Coronary artery (tissue), 2 donors: ENCODE measurements around the gene RB1.

Source experiments
- DNase-seq: peaks from one replicate; pipeline ENCODE4 v3.0.0-alpha.2; 2017; ENCODE audit warnings: low spot score
- H3K27ac ChIP-seq, 2 donors: fragments of 200-600 bp; sonication (generic); one replicate each; pipeline ENCODE4 v1.5.1; 2016 to 2019
- H3K4me3 ChIP-seq: fragments of 200-600 bp; sonication (generic); 2 replicates; pipeline ENCODE4 v1.5.1; 2016; ENCODE audit warnings: mild to moderate bottlenecking, moderate library complexity
- TF ChIP-seq, protein P1 (sequence below): fragments of 200-600 bp; sonication (generic); IDR thresholded peaks from one replicate; pipeline ENCODE4 v1.5.1; 2019; ENCODE audit warnings: antibody characterized with exemption

RB1 gene

DNA sequence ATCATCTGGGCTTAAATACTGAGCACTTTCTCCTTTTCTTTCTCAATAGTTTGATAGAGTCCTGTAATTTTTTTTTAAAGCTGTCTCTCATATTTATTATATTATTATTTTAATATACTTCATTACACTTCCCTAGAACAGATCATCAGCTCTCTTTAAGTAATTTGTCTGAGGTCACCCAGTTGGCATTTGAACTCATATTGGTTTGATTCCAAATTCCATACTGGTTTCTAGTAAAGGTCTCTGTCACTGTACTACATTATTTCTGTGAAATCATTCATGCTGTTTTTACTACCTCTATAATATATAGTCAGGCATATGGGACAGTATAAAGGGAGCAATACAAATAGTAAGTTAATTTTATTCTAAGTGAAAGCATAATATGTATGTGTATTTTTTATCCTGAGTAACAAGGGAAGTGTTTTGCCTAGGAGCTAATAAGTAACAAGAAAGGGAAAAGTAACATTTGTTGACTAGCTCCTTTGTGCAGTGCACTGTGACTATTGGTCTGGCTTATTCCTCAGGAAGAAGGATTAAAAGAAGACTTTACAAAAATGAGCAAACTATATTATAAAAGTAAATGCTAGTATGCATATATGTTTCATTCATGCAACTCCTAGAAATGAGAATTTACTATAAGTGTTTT is 95.0 kb downstream of the RB1 start:
- H3K4me3 ChIP-seq, result no peak overlapping the region
- no peak for DNase-seq
- TF ChIP-seq, protein P1, sequence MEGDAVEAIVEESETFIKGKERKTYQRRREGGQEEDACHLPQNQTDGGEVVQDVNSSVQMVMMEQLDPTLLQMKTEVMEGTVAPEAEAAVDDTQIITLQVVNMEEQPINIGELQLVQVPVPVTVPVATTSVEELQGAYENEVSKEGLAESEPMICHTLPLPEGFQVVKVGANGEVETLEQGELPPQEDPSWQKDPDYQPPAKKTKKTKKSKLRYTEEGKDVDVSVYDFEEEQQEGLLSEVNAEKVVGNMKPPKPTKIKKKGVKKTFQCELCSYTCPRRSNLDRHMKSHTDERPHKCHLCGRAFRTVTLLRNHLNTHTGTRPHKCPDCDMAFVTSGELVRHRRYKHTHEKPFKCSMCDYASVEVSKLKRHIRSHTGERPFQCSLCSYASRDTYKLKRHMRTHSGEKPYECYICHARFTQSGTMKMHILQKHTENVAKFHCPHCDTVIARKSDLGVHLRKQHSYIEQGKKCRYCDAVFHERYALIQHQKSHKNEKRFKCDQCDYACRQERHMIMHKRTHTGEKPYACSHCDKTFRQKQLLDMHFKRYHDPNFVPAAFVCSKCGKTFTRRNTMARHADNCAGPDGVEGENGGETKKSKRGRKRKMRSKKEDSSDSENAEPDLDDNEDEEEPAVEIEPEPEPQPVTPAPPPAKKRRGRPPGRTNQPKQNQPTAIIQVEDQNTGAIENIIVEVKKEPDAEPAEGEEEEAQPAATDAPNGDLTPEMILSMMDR, result no peak
- peak overlapping the region in 1 of 2 donors; percentile 15 for H3K27ac ChIP-seq

- Histone ChIP-seq H3K27ac (peak overlapping the region; percentile 39 to 74), H3K4me3 (peak overlapping the region; percentile 28)
- no peak for DNase-seq
- TF ChIP-seq, protein P1, result no peak
These were observed 96.6 kb downstream of the RB1 start for GRCh38 chr13:48400090-48400694.

DNA sequence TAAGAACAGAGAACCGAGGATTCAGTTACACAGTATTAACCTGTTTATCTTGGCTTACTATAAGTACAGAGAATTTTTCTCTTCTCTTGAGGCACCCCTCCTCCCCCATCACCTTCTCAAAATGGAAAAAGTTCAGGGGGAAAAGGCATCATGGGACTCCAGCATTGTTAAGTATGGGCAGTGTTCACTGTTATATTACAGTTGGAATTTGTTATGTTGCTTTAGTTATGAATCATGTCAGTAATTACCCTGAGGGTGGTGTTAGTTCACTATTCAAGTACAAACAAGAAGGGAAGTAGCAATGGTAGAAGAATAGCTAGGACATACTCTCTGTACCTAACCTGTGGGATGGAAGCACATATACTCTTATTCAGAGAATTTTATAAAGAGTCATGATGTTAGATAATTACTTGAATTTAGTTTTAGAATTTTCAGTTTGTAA is 97.3 kb downstream of the RB1 start:
- DNase-seq, result no peak
- peak overlapping the region; percentile 39 to 74 for H3K27ac ChIP-seq
- TF ChIP-seq, protein P1, result no peak
- H3K4me3 ChIP-seq, result peak overlapping the region; percentile 28

- peak overlapping the region; percentile 39 to 74 for H3K27ac ChIP-seq
- TF ChIP-seq, protein P1, result no peak
- peak overlapping the region; percentile 28 for H3K4me3 ChIP-seq
- no peak for DNase-seq
These were observed 97.9 kb downstream of the RB1 start for GRCh38 chr13:48401480-48401879.

DNA sequence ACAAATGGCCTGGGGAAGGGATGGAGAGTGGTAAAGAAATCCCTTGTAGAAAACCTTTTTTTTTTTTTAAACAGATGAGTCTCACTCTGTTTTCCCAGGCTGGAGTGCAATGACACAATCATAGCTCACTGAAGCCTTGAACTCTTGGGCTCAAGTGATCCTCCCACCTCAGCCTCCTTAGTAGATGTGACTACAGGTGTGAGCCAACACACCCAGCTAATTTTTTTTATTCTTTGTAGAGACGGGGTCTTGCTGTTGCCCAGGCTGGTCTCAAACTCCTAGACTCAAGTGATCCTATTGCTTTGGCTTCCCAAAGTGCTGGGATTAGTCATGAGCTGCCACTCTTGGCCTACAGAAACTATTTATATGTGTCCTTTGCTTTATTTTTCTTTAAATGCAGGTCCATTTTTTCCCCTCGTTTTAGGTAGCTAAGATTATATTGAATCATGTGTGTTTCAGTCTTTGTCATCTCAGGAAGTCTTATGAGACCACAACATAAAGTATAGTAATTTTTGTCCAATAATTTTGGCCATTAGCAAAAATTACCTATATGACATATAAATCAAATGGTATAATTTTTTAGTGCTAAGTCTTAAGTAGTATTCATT is 98.9 kb downstream of the RB1 start:
- TF ChIP-seq, protein P1, result no peak
- Histone ChIP-seq H3K4me3 (no peak overlapping the region), H3K27ac (peak overlapping the region; percentile 26 to 42)
- DNase-seq, result no peak

DNA sequence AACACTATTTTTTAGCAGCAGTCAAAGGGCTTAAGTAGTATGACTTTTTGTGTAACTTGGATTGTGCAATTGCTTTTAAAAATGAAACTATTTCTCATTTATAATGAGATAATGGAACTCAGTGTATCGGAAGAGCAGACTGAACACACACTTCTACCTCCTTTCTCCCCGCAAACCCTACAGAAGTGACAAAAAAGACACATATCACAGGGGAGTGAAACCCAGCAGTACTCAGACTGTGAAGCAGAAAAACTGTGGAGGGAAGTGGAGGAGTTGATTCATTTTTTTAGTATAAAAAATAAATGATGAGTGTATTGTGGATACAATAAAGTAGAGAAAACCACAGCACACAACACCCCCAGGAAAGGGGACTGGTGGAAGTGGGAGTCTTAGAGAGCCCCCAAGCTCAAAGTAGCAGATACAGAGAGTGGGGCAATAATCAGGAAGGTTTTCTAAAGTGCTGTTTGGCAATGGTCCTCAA is 99.6 kb downstream of the RB1 start:
- Histone ChIP-seq H3K27ac (peak overlapping the region; percentile 48 to 77), H3K4me3 (peak overlapping the region; percentile 40)
- TF ChIP-seq, protein P1, result no peak
- DNase-seq, result no peak
